OCI-LY3 (cell line): ENCODE results near the gene MMP2.

ENCODE experiments used
- H2AFZ ChIP-seq: fragments of 200-600, 300-600 bp; shearing (Covaris generic); 2 replicates; pipeline ENCODE4 v1.6.0; 2014; ENCODE audit warnings: antibody characterized with exemption, low read depth, low read length
- H3K27ac ChIP-seq: fragments of 200-600, 300-600 bp; sonication (generic); 2 replicates; pipeline ENCODE4 v1.5.1; 2014; ENCODE audit warnings: mild to moderate bottlenecking, low read length, moderate library complexity, mixed read lengths
- H3K27me3 ChIP-seq: fragments of 200-600, 300-600 bp; sonication (generic); 2 replicates; pipeline ENCODE4 v1.6.1; 2014; ENCODE audit warnings: low read depth, low read length, mixed read lengths
- H3K36me3 ChIP-seq: fragments of 200-600, 300-600 bp; sonication (generic); replicated peaks from 2 replicates; pipeline ENCODE3; 2014; ENCODE audit warnings: low read depth, low read length, mixed read lengths
- H3K4me1 ChIP-seq: fragments of 300-600, 200-600 bp; sonication (generic); 2 replicates; pipeline ENCODE4 v1.6.1; 2014; ENCODE audit warnings: low read length, mixed read lengths
- H3K4me2 ChIP-seq: fragments of 200-600, 300-600 bp; sonication (generic); 2 replicates; pipeline ENCODE4 v1.6.1; 2014; ENCODE audit warnings: low read length, mixed read lengths
- H3K4me3 ChIP-seq: fragments of 300-600, 200-600 bp; sonication (generic); 2 replicates; pipeline ENCODE4 v1.5.1; 2014; ENCODE audit warnings: antibody characterized with exemption, mild to moderate bottlenecking, low read length, moderate library complexity
- H3K79me2 ChIP-seq: fragments of 300-600, 200-600 bp; shearing (Covaris generic); 2 replicates; pipeline ENCODE4 v1.6.1; 2014; ENCODE audit warnings: mild to moderate bottlenecking, low read length, mixed read lengths
- H3K9ac ChIP-seq: fragments of 300-600, 200-600 bp; shearing (Covaris generic); 2 replicates; pipeline ENCODE4 v1.6.0; 2014; ENCODE audit warnings: mild to moderate bottlenecking, low read length, moderate library complexity
- H3K9me3 ChIP-seq: fragments of 200-600, 300-600 bp; shearing (Covaris generic); 2 replicates; pipeline ENCODE4 v1.6.1; 2014; ENCODE audit warnings: low read length, mixed read lengths; ENCODE audit not compliant: insufficient read depth
- H4K20me1 ChIP-seq: fragments of 200-600, 300-600 bp; sonication (generic); 2 replicates; pipeline ENCODE4 v1.6.1; 2016; ENCODE audit warnings: low read length, mixed read lengths; ENCODE audit not compliant: insufficient read depth
- EZH2phosphoT487 ChIP-seq: fragments of 200-600 bp; shearing (Covaris generic); IDR thresholded peaks from 2 replicates; pipeline ENCODE4 v1.6.1; 2018; ENCODE audit warnings: antibody characterized with exemption, mixed run types, low read depth
- TF ChIP-seq, protein P1 (sequence below): fragments of 200-600, 300-600 bp; sonication (generic); IDR thresholded peaks from 2 replicates; pipeline ENCODE4 v1.5.1; 2014; ENCODE audit warnings: antibody characterized with exemption, low read length, low read depth

Gene MMP2

GRCh38 chr16:55508941-55509931 is 30.2 kb downstream of the MMP2 start, which contains the start of gene LPCAT2:
TSS of gene LPCAT2 (plus strand) at chr16:55509072. CDS start at chr16:55509182, 110 bp downstream.
- H2AFZ ChIP-seq = no peak within 1 kb of the TSS

DNA sequence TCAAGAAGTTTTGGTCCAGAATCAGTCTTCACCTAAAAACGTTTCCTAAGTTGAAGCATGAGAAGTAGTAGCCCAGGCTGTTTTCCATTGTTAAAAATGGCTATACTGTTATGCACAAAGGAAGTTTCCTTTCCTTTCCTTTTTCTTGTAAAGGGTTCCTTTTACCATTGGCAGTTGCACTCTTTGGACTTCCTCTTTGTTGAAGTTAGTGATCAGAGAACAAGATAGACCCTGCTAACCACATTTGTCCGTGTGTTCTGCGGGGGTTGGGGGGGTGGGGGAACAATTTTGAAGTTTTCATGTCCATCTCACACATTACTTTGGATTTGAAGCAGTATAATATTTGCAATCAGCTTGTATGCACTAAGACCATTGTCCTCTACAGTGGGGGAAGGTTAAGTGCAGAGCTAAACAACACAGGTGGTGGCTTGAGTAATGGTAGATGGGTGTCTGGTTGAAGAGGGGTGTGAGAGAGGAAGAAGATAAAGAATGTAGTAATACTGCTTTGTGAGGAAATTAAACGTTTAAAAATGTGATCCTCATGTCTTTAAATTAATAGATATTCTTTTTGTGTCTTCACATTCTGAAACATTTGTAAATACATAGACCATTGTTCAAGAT is 31.3 kb downstream of the MMP2 start:
- no peaks in the 10 kb centered on the region for H3K4me1 ChIP-seq
- no peaks in the 10 kb centered on the region for H3K79me2 ChIP-seq
- no peaks in the 10 kb centered on the region for H3K27me3 ChIP-seq
- H3K4me2 ChIP-seq = no peak overlapping the region
- no peak overlapping the region for H2AFZ ChIP-seq
- H4K20me1 ChIP-seq = no peaks in the 10 kb centered on the region
- H3K9me3 ChIP-seq = 0 out of 2 replicates have a peak, but pooled peaks cover 4% of the 10 kb centered on the region
- TF ChIP-seq EZH2phosphoT487 = no peak
- TF ChIP-seq, protein P1, sequence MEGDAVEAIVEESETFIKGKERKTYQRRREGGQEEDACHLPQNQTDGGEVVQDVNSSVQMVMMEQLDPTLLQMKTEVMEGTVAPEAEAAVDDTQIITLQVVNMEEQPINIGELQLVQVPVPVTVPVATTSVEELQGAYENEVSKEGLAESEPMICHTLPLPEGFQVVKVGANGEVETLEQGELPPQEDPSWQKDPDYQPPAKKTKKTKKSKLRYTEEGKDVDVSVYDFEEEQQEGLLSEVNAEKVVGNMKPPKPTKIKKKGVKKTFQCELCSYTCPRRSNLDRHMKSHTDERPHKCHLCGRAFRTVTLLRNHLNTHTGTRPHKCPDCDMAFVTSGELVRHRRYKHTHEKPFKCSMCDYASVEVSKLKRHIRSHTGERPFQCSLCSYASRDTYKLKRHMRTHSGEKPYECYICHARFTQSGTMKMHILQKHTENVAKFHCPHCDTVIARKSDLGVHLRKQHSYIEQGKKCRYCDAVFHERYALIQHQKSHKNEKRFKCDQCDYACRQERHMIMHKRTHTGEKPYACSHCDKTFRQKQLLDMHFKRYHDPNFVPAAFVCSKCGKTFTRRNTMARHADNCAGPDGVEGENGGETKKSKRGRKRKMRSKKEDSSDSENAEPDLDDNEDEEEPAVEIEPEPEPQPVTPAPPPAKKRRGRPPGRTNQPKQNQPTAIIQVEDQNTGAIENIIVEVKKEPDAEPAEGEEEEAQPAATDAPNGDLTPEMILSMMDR = no peak
- H3K36me3 ChIP-seq = no peaks in the 10 kb centered on the region
- no peak overlapping the region for H3K9ac ChIP-seq
- H3K27ac ChIP-seq = no peak overlapping the region
- H3K4me3 ChIP-seq = no peak overlapping the region

More at GRCh38 chr16:55508941-55509931, 30.2 kb downstream of the MMP2 start, which contains the start of gene LPCAT2:
- H3K9ac ChIP-seq = no peak within 1 kb of the TSS
- no peak for TF ChIP-seq EZH2phosphoT487
- TF ChIP-seq, protein P1 = no peak
- H3K27me3 ChIP-seq = no peaks in the 10 kb centered on the region
- H3K27ac ChIP-seq = no peak within 1 kb of the TSS
- H3K79me2 ChIP-seq = no peaks in the 10 kb centered on the region
- H3K4me1 ChIP-seq = no peaks in the 10 kb centered on the region
- H3K36me3 ChIP-seq = no peaks in the 10 kb centered on the region
- H3K9me3 ChIP-seq = 0 out of 2 replicates have a peak, but pooled peaks cover 4% of the 10 kb centered on the region
- H4K20me1 ChIP-seq = no peaks in the 10 kb centered on the region
- no peak within 1 kb of the TSS for H3K4me2 ChIP-seq
- no peak within 1 kb of the TSS for H3K4me3 ChIP-seq

DNA sequence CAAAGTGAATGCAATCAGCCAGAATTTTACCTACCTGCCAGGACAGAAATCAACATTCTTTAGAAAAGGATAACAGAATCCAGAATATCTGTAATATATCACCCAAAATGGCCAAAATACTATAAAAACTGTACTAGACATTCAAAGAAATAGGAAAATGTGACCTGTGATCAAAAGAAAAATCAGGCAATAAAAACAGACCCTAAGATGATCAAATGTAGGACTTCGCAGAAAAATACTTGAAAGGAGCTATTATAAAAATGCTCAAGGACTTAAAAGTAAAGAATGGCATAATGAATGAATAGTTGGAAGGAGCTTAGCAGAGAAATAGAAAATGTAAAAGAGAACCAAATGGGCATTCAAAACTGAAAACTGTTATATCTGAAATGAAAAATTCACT is 33.9 kb downstream of the MMP2 start:
- Histone ChIP-seq H3K4me2 (no peak overlapping the region), H2AFZ (no peak overlapping the region), H3K27ac (no peak overlapping the region), H3K9ac (no peak overlapping the region), H3K4me3 (no peak overlapping the region), H4K20me1 (no peaks in the 10 kb centered on the region), H3K4me1 (no peaks in the 10 kb centered on the region), H3K9me3 (0 out of 2 replicates have a peak, but pooled peaks cover 4% of the 10 kb centered on the region), H3K27me3 (no peaks in the 10 kb centered on the region), H3K79me2 (no peaks in the 10 kb centered on the region), H3K36me3 (no peaks in the 10 kb centered on the region)
- no peak for TF ChIP-seq EZH2phosphoT487
- TF ChIP-seq, protein P1 = no peak

DNA sequence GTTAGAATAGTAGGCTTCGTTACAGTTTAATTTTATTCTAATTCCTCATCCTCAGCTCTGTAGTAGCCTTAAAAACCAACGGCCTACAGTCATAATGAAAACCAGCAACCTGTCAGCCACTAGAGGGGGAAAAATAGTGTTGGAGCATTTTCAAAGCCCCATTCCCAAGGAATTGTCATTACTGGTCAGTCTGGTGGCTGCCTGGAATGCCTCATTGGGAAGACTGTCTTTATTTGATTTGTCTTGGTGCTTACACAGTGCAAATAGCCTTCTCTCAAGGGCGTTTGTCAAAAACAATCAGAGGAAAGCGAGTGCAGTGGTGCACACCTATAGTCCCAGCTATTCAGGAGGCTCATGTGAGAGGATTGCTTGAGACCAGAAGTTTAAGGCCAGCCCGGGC is 34.6 kb downstream of the MMP2 start:
- Histone ChIP-seq H3K4me1 (no peaks in the 10 kb centered on the region), H4K20me1 (no peaks in the 10 kb centered on the region), H3K36me3 (no peaks in the 10 kb centered on the region), H3K4me2 (no peak overlapping the region), H3K27me3 (no peaks in the 10 kb centered on the region), H3K79me2 (no peaks in the 10 kb centered on the region), H3K4me3 (no peak overlapping the region), H3K27ac (no peak overlapping the region), H3K9ac (no peak overlapping the region), H3K9me3 (0 out of 2 replicates have a peak, but pooled peaks cover 4% of the 10 kb centered on the region), H2AFZ (no peak overlapping the region)
- TF ChIP-seq, protein P1 = no peak
- TF ChIP-seq EZH2phosphoT487 = no peak
